ENCODE measurements around the gene NLRP6.

Gene NLRP6

DNA sequence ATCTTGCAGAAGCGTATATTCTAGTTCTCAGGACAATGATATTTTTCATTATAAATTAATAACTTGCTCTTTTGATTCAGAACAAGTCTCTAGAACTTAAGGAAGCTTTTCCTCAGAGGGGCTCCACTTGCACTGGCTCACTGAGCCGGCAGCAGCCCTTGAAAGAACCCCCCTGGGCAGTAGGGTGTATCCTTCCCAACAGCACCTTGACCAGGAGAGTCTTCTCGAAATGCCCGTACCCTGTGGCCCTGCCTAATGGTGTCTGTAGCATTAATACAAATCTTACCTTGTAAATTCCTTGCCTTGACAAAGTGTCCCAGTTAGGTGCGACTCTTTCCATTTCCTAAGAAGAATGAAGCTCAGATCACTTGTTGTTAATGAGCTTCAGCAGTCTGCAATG, 27.9 kb upstream of the NLRP6 start:
- TF ChIP-seq, protein P1, sequence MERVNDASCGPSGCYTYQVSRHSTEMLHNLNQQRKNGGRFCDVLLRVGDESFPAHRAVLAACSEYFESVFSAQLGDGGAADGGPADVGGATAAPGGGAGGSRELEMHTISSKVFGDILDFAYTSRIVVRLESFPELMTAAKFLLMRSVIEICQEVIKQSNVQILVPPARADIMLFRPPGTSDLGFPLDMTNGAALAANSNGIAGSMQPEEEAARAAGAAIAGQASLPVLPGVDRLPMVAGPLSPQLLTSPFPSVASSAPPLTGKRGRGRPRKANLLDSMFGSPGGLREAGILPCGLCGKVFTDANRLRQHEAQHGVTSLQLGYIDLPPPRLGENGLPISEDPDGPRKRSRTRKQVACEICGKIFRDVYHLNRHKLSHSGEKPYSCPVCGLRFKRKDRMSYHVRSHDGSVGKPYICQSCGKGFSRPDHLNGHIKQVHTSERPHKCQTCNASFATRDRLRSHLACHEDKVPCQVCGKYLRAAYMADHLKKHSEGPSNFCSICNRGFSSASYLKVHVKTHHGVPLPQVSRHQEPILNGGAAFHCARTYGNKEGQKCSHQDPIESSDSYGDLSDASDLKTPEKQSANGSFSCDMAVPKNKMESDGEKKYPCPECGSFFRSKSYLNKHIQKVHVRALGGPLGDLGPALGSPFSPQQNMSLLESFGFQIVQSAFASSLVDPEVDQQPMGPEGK (CRISPR knock-in tag; IDR thresholded peaks at IDR 0.05; ENCODE audit: borderline replicate concordance): no peak
- TF ChIP-seq ZFP3 (CRISPR knock-in tag; IDR thresholded peaks at IDR 0.05) (no peak), ZNF565 (CRISPR knock-in tag; conservative IDR thresholded peaks at IDR 0.05; ENCODE audit: low read depth) (no peak), ARNTL (CRISPR knock-in tag; IDR thresholded peaks at IDR 0.05; ENCODE audit: borderline replicate concordance, low read depth) (no peak), ZNF8 (CRISPR knock-in tag; IDR thresholded peaks at IDR 0.05) (no peak), RARB (CRISPR knock-in tag; IDR thresholded peaks at IDR 0.05) (no peak)
- no peak; the same call in 2 of the 3 replicates for ATAC-seq

DNA sequence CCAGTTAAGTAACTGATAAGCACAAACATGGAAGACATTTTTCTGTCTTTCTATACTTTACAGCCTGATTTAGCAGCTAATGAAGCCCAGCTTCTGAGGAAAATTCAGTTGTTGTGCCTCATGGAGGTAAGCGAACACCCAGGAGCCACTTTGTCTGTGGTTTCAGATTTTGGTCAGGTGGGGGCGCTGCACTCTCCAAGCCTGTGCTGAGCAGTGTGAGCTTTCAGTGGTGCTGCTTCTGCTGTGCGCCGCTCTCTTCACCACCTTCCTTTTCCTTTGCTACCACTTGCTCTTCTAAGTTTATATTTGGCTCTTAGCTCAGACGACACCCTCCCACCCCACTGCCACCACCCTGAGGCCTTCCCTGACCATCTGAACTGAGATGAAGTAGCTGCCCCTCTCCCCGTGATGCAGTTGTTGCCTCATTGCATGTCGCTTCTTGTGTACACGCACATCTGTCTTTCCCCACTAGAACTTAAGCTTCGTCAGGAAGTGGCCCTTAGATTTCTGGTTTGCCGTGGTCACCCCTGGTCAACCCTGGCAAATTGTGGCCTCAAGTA, 27.4 kb upstream of the NLRP6 start:
- ATAC-seq: peak; percentile 92
- TF ChIP-seq ZNF565 (CRISPR knock-in tag; conservative IDR thresholded peaks at IDR 0.05; ENCODE audit: low read depth) (no peak), CSDC2 (CRISPR knock-in tag; IDR thresholded peaks at IDR 0.05) (no peak), OSR1 (CRISPR knock-in tag; IDR thresholded peaks at IDR 0.05) (no peak), ZC3H10 (CRISPR knock-in tag; IDR thresholded peaks at IDR 0.05) (no peak), BACH2 (CRISPR knock-in tag; IDR thresholded peaks at IDR 0.05; ENCODE audit: borderline replicate concordance) (no peak), ESRRG (CRISPR knock-in tag; IDR thresholded peaks at IDR 0.05) (no peak)
- TF ChIP-seq, protein P2, sequence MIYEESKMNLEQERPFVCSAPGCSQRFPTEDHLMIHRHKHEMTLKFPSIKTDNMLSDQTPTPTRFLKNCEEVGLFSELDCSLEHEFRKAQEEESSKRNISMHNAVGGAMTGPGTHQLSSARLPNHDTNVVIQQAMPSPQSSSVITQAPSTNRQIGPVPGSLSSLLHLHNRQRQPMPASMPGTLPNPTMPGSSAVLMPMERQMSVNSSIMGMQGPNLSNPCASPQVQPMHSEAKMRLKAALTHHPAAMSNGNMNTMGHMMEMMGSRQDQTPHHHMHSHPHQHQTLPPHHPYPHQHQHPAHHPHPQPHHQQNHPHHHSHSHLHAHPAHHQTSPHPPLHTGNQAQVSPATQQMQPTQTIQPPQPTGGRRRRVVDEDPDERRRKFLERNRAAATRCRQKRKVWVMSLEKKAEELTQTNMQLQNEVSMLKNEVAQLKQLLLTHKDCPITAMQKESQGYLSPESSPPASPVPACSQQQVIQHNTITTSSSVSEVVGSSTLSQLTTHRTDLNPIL (CRISPR knock-in tag; IDR thresholded peaks at IDR 0.05; ENCODE audit: low read depth): no peak
- TF ChIP-seq, protein P3, sequence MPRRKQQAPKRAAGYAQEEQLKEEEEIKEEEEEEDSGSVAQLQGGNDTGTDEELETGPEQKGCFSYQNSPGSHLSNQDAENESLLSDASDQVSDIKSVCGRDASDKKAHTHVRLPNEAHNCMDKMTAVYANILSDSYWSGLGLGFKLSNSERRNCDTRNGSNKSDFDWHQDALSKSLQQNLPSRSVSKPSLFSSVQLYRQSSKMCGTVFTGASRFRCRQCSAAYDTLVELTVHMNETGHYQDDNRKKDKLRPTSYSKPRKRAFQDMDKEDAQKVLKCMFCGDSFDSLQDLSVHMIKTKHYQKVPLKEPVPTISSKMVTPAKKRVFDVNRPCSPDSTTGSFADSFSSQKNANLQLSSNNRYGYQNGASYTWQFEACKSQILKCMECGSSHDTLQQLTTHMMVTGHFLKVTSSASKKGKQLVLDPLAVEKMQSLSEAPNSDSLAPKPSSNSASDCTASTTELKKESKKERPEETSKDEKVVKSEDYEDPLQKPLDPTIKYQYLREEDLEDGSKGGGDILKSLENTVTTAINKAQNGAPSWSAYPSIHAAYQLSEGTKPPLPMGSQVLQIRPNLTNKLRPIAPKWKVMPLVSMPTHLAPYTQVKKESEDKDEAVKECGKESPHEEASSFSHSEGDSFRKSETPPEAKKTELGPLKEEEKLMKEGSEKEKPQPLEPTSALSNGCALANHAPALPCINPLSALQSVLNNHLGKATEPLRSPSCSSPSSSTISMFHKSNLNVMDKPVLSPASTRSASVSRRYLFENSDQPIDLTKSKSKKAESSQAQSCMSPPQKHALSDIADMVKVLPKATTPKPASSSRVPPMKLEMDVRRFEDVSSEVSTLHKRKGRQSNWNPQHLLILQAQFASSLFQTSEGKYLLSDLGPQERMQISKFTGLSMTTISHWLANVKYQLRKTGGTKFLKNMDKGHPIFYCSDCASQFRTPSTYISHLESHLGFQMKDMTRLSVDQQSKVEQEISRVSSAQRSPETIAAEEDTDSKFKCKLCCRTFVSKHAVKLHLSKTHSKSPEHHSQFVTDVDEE (CRISPR knock-in tag; IDR thresholded peaks at IDR 0.05): no peak

DNA sequence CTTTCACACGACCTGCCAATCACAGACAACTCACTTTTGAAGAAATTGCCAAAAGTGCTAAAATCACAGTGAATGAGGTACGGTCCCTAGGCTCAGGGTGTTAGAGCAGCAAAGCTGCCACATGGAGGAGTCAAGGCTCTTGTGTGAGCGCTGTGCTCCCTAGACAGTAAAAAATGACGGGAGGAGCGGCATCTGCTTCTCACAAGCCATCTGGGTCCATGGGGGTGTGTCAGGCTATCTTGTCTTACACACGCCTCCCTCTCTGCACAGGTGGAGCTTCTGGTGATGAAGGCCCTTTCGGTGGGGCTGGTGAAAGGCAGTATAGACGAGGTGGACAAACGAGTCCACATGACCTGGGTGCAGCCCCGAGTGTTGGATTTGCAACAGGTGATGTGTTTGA, 26.7 kb upstream of the NLRP6 start:
- no peak for ATAC-seq
- TF ChIP-seq BACH2 (CRISPR knock-in tag; IDR thresholded peaks at IDR 0.05; ENCODE audit: borderline replicate concordance): no peak
- TF ChIP-seq TOX (CRISPR knock-in tag; IDR thresholded peaks at IDR 0.05; ENCODE audit: borderline replicate concordance): no peak
- TF ChIP-seq ARNTL (CRISPR knock-in tag; IDR thresholded peaks at IDR 0.05; ENCODE audit: borderline replicate concordance, low read depth): no peak
- no peak for TF ChIP-seq ZNF70 (CRISPR knock-in tag; IDR thresholded peaks at IDR 0.05)
- TF ChIP-seq, protein P1 (CRISPR knock-in tag; IDR thresholded peaks at IDR 0.05; ENCODE audit: borderline replicate concordance): no peak
- TF ChIP-seq RARB (CRISPR knock-in tag; IDR thresholded peaks at IDR 0.05): no peak
- TF ChIP-seq, protein P3 (CRISPR knock-in tag; IDR thresholded peaks at IDR 0.05): no peak
- TF ChIP-seq, protein P2 (CRISPR knock-in tag; IDR thresholded peaks at IDR 0.05; ENCODE audit: low read depth): no peak
- TF ChIP-seq, protein P4, sequence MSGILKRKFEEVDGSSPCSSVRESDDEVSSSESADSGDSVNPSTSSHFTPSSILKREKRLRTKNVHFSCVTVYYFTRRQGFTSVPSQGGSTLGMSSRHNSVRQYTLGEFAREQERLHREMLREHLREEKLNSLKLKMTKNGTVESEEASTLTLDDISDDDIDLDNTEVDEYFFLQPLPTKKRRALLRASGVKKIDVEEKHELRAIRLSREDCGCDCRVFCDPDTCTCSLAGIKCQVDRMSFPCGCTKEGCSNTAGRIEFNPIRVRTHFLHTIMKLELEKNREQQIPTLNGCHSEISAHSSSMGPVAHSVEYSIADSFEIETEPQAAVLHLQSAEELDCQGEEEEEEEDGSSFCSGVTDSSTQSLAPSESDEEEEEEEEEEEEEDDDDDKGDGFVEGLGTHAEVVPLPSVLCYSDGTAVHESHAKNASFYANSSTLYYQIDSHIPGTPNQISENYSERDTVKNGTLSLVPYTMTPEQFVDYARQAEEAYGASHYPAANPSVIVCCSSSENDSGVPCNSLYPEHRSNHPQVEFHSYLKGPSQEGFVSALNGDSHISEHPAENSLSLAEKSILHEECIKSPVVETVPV (CRISPR knock-in tag; IDR thresholded peaks at IDR 0.05): no peak
- no peak for TF ChIP-seq ZNF565 (CRISPR knock-in tag; conservative IDR thresholded peaks at IDR 0.05; ENCODE audit: low read depth)
- no peak for TF ChIP-seq CSDC2 (CRISPR knock-in tag; IDR thresholded peaks at IDR 0.05)
- no peak for TF ChIP-seq PPARA (CRISPR knock-in tag; IDR thresholded peaks at IDR 0.05; ENCODE audit: borderline replicate concordance)
- TF ChIP-seq GLIS3 (CRISPR knock-in tag; IDR thresholded peaks at IDR 0.05): no peak
- no peak for TF ChIP-seq ZC3H10 (CRISPR knock-in tag; IDR thresholded peaks at IDR 0.05)
- no peak for TF ChIP-seq ZFP30 (CRISPR knock-in tag; IDR thresholded peaks at IDR 0.05)
- no peak for TF ChIP-seq ZFP3 (CRISPR knock-in tag; IDR thresholded peaks at IDR 0.05)

Data from SK-N-SH treated with all-trans-retinoic acid at 6 μM for 48 hours (cell line).